Breast epithelium (tissue), 3 donors: Measurements from ENCODE around the gene REPS2.

ENCODE experiments used
- POLR2A ChIP-seq: fragments of 450-650 bp; IDR thresholded peaks from one replicate; pipeline ENCODE4 v1.6.1; 2016; ENCODE audit warnings: antibody characterized with exemption, mild to moderate bottlenecking, moderate library complexity
- POLR2AphosphoS5 ChIP-seq, 3 donors: sonication (generic); formaldehyde crosslinking; IDR thresholded peaks; one replicate each; pipeline ENCODE4 v1.6.1; 2017; ENCODE audit warnings: antibody characterized with exemption in 3 of 3
- TF ChIP-seq, protein P1 (sequence below), 3 donors: fragments of 450-650 bp; IDR thresholded peaks; one replicate each; pipeline ENCODE4 v1.5.1; 2016 to 2017; ENCODE audit warnings: antibody characterized with exemption in 3 of 3, mild to moderate bottlenecking in 3 of 3, moderate library complexity in 3 of 3

DNA sequence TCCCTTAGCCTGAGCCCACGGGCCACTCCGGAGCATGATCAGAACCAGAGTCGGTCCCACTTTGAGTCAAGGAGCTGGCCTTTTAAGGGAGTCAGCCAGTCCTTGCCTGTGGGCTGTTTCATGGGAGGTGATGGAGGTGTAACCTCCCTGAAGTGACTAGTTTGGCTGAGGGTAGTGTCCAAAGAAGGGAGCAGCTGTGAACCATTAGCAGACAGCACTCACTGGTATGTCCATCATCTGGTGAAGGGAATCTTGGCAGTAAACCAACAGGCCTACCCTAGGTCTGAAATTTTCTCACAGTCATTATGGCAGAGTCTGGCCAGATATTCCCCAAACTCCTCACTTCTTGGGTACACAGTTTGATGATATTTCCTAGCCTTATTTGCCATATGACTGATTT lies 12.3 kb upstream of the REPS2 start:
- TF ChIP-seq, protein P1, sequence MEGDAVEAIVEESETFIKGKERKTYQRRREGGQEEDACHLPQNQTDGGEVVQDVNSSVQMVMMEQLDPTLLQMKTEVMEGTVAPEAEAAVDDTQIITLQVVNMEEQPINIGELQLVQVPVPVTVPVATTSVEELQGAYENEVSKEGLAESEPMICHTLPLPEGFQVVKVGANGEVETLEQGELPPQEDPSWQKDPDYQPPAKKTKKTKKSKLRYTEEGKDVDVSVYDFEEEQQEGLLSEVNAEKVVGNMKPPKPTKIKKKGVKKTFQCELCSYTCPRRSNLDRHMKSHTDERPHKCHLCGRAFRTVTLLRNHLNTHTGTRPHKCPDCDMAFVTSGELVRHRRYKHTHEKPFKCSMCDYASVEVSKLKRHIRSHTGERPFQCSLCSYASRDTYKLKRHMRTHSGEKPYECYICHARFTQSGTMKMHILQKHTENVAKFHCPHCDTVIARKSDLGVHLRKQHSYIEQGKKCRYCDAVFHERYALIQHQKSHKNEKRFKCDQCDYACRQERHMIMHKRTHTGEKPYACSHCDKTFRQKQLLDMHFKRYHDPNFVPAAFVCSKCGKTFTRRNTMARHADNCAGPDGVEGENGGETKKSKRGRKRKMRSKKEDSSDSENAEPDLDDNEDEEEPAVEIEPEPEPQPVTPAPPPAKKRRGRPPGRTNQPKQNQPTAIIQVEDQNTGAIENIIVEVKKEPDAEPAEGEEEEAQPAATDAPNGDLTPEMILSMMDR (IDR thresholded peaks at IDR 0.05), result no peak
- TF ChIP-seq POLR2A, result no peak
- TF ChIP-seq POLR2AphosphoS5 (IDR thresholded peaks at IDR 0.05), result no peak
